Sciatic nerve (tissue), 2 donors: ENCODE data around the gene GLCCI1. TPM values are rescaled to one million over a fixed set of nuclear protein-coding genes. Genes with fewer than 3 reads are reported as not detected.
"Not testable (repeated sequence)": the region's sequence is repeated elsewhere in the genome, so short reads cannot be mapped to it uniquely, and the experiment has no call there.

Source experiments
- ATAC-seq: fragments of 200-7000 bp; cut with Tn5 transposase; one replicate; pipeline ENCODE4 v1.9.1; 2020; ENCODE audit warnings: mild to moderate bottlenecking, moderate library complexity
- DNase-seq: peaks from one replicate; pipeline ENCODE4 v3.0.0-alpha.2; 2020; ENCODE audit warnings: low spot score
- intact Hi-C: fragments of 100-400 bp; cut with DNase I; formaldehyde crosslinking; loops from one replicate; pipeline ENCODE4 v1.14.2; 2022
- total RNA-seq: library from RNA; stranded (reverse); fragmentation: NEBNext Ultra II Directional; extraction: Animal tissue kit (Norgen Biotek cat#: 25700); gene quantifications from one replicate; pipeline ENCODE4 v1.2.1, GENCODE V29; 2021
- donor health status: DM: no; HTN: no; CAD: no.
- donor health status: DM: no; HTN: no; CAD: no.

GLCCI1 gene
- total RNA-seq, 1 donor from 2014 or later, result 23.5 TPM

DNA sequence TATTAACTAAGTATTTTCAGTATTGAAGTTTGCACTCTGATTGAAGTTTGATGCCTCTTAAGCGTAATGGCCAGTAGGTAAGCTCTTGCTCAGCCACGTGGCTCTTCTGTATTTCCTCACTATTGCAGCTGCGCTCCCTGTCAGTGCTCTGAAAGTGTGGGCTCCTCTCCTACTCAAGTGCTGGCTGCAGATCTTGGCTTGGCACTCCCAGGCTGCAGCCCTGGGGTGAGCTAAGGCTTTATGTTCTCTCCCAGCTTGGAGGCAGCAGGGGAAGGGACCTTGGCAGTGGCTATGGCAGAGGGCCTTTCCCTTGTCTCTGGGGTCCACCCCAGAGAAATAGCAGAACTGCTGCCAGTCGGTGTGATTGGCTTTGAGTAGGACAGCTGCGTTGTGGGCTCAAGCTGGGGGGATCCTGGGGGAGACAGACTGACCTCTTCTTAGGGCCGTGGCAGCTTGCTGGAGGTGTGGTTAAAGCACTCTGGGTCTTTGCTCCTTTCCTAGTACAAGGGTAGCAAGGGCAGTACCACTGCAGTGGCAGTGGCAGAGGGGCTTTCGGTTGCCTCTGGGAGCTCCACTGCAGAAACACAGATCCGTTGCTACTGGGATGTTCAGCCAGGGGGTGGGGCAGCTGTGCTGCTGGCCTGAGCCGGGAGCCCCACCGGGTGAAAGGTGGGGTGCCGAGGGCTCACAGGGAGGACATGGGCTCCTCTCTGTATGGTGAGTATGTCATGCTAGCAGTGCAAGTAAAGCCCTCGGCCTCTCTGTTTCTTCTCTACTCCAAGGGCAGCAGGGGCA is 100.5 kb downstream of the GLCCI1 start:
- DNase-seq (no peak), ATAC-seq (peak; percentile 57)
- intact Hi-C loops, result no loop called here

GRCh38 chr7:8070451-8071180 is 102.0 kb downstream of the GLCCI1 start:
- intact Hi-C loops, result no loop called here
- ATAC-seq (no peak), DNase-seq (no peak)

GRCh38 chr7:8078418-8078817 is 109.8 kb downstream of the GLCCI1 start:
- DNase-seq, result no peak
- ATAC-seq, result no peak
- intact Hi-C loops, result no loop called here

DNA sequence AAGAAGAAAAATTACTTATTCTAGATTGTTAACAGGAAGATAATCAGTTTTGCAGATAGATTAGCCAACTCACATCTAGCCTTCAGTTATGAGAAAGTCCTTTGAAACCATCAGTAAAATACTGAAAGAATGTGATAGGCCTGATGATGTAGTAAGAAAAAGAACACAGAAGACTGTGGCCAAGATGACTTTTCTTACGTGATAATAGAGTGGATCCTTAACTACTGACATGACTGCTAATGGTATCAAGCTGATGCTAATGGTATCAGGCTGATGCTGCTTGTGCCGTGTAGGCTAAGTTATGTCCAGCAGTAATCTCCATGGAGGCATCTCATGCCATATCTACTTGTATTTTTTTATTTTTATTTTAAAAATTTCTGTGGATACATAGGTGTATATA is 114.2 kb downstream of the GLCCI1 start:
- intact Hi-C loops, result no loop called here
- no peak for DNase-seq
- ATAC-seq, result no peak

GRCh38 chr7:8084836-8085235 is 116.2 kb downstream of the GLCCI1 start:
- intact Hi-C loops, result no loop called here
- DNase-seq (no peak), ATAC-seq (no peak)

- ATAC-seq, result no peak
- intact Hi-C loops, result no loop called here
Measured at GRCh38 chr7:8085420-8085819, 116.8 kb downstream of the GLCCI1 start.

GRCh38 chr7:8086239-8086638 is 117.6 kb downstream of the GLCCI1 start:
- intact Hi-C loops, result no loop called here
- DNase-seq (no peak), ATAC-seq (no peak)

More at GRCh38 chr7:8085420-8085819, 116.8 kb downstream of the GLCCI1 start:
- DNase-seq, result no peak

GRCh38 chr7:8089036-8089780 is 120.6 kb downstream of the GLCCI1 start:
- intact Hi-C loops, result no loop called here
- ATAC-seq (no peak), DNase-seq (no peak)

GRCh38 chr7:8092140-8092539 is 123.5 kb downstream of the GLCCI1 start:
- intact Hi-C loops, result no loop called here
- no peak for DNase-seq
- ATAC-seq, result no peak

GRCh38 chr7:8094164-8095140 is 125.9 kb downstream of the GLCCI1 start:
- DNase-seq, result no peak
- ATAC-seq, result no peak
- intact Hi-C loops, result no loop called here

DNA sequence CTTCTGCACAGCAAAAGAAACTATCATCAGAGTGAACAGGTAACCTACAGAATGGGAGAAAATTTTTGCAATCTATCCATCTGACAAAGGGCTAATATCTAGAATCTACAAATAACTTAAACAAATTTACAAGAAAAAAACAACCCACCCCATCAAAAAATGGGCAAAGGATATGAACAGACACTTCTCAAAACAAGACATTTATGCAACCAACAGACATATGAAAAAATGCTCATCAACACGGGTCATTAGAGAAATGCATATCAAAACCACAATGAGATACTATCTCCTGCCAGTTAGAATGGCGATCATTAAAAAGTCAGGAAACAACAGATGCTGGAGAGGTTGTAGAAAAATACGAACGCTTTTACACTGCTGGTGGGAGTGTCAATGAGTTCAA is 132.7 kb downstream of the GLCCI1 start:
- ATAC-seq, intact Hi-C loops, DNase-seq: not testable (repeated sequence)

DNA sequence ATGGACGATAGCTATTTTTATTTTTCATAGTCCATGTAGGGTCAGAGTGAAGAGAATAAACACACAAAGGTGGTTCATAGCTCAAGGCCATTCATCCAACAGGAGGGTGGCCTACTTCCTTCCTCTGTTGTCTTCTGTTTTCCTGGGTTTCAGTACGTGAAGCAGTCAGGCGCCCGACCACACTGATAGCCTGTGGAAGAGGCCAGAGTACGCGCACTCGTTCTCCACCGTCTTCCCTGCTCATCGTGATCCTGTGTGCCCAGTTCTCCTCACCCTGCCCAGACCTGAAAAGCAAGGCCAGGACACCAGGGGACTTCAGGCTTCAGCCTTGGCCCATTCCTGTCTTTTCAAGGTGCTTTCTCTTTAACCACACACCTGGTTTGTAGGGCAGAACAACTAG is 134.7 kb downstream of the GLCCI1 start:
- intact Hi-C loops, result no loop called here
- DNase-seq, result no peak
- no peak for ATAC-seq

GRCh38 chr7:8105449-8106095 is 137.0 kb downstream of the GLCCI1 start:
- intact Hi-C loops, result no loop called here
- ATAC-seq, result no peak
- no peak for DNase-seq

DNA sequence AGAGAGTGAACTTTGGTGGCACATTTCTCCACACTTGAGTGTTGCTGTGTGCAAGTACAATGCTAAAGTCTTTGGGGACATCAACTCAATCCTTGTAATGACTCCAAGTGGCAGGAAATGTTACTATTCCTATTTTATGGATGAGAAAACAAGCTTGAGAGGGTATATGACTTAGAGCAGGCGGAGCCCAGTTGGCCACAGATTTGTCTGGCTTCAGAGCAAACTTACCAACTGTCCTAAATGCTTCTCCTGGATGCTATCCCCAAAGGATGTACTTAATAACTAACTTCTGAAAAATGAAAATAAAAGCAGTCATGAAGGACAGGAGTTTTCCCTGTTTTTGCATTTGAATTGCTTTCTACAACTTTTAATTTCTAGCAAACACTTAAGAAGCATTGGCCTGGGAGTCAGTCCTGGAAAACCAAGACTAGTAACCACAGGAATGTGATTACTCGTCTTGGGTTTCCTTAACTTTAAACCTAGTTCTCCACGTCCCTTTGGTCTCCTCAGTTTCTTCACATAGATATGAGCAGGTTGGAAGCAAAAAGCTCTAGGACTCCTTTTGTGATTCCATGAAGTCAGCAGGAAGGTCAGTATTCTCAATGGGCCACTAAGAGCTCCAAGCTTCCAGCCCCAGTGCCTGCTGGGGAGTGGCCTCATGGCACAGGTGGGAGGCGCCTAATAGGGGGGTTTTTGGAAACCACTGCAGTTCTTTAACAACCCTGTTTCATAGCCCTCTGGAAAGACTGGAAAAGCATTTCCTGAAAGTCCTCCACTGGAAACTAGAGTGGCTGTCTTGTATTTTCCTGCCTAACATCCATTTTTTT is 140.8 kb downstream of the GLCCI1 start:
- no peak for DNase-seq
- no peak for ATAC-seq
- intact Hi-C loops, result no loop called here

GRCh38 chr7:8111282-8111960 is 142.8 kb downstream of the GLCCI1 start:
- DNase-seq (no peak), ATAC-seq (no peak)
- intact Hi-C loops, result no loop called here

DNA sequence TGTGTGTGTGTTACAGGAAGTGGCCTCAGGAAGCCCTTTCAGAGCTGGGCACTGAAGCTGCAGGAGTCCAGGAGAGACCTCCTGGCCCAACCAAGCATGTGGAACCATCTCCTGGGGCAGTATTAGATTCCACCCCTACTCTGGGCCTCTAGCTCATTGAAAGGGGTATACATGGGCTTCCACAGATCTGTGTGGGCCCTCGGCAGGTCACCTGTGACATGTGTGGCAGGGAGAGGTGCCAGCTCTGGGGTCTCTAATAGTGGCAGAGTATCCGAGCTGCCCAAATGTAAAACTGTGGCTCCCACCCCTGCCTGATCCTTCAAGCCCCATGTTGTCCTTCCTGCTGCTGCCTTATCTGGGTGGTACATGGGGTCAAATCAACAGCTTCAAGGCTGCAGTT is 144.1 kb downstream of the GLCCI1 start:
- DNase-seq (no peak), ATAC-seq (no peak)
- intact Hi-C loops, result no loop called here

DNA sequence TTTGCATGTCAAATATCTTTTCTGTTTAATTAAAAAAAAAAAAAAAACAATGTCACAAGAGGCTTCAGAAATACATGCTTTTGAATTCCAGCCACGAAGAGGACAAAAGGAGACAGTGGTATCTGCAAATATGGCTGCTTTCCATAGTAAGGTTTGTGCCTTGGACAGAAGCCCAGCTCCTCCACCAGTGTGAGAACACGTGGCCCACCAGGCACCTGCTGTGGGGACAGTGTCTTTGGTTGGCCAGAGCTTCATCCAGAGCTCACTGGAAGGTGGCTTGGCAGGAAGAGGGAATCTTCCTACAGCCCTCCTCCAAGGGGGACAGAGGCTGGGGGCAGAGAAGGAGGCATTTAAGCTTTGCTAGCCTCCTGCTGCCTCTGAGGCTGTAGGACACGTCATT is 144.6 kb downstream of the GLCCI1 start:
- DNase-seq (no peak), ATAC-seq (no peak)
- intact Hi-C loops, result no loop called here
